HG03575 (cell line): ENCODE data around the gene C1QTNF9B.
"Not testable (repeated sequence)": the region's sequence is repeated elsewhere in the genome, so short reads cannot be mapped to it uniquely, and the experiment has no call there.

Experiments used
- ATAC-seq: cut with Tn5 transposase; IDR thresholded peaks from one replicate; pipeline ENCODE4 v1.9.1; 2021; ENCODE audit not compliant: unreplicated experiment, insufficient number of reproducible peaks, low FRiP score; ENCODE audit errors: extremely low read depth

The C1QTNF9B gene

GRCh38 chr13:23897452-23897919 lies at the start of gene C1QTNF9B:
Gene C1QTNF9B (minus strand): TSS chr13:23897502.
- not testable (repeated sequence) for ATAC-seq

- no peak for ATAC-seq
These were observed 49.6 kb upstream of the C1QTNF9B start for GRCh38 chr13:23946900-23947299.

- no peak for ATAC-seq
These were observed 48.8 kb upstream of the C1QTNF9B start for GRCh38 chr13:23946067-23946466.

GRCh38 chr13:23945612-23946011 lies 48.3 kb upstream of the C1QTNF9B start:
- no peak for ATAC-seq

GRCh38 chr13:23941211-23941610 lies 43.9 kb upstream of the C1QTNF9B start:
- no peak for ATAC-seq

GRCh38 chr13:23939666-23940065 lies 42.4 kb upstream of the C1QTNF9B start:
- not testable (repeated sequence) for ATAC-seq

- ATAC-seq, result no peak
These were observed 37.2 kb upstream of the C1QTNF9B start for GRCh38 chr13:23934520-23934919.

GRCh38 chr13:23928985-23929384 lies 31.7 kb upstream of the C1QTNF9B start:
- ATAC-seq, result no peak

GRCh38 chr13:23923031-23923430 lies 25.7 kb upstream of the C1QTNF9B start:
- ATAC-seq, result no peak

- ATAC-seq, result no peak
These were observed 25.0 kb upstream of the C1QTNF9B start for GRCh38 chr13:23922005-23922932.

GRCh38 chr13:23921451-23921888 lies 24.2 kb upstream of the C1QTNF9B start:
- ATAC-seq, result no peak

GRCh38 chr13:23919006-23919405 lies 21.7 kb upstream of the C1QTNF9B start:
- no peak for ATAC-seq

GRCh38 chr13:23918208-23918607 lies 20.9 kb upstream of the C1QTNF9B start:
- no peak for ATAC-seq

GRCh38 chr13:23915308-23915707 lies 18.0 kb upstream of the C1QTNF9B start:
- no peak for ATAC-seq

- ATAC-seq, result no peak
These were observed 15.2 kb upstream of the C1QTNF9B start for GRCh38 chr13:23912469-23912868.

GRCh38 chr13:23909606-23910005 lies 12.3 kb upstream of the C1QTNF9B start:
- no peak for ATAC-seq

- no peak for ATAC-seq
These were observed 8.5 kb upstream of the C1QTNF9B start for GRCh38 chr13:23905766-23906165.

- no peak for ATAC-seq
These were observed 6.6 kb upstream of the C1QTNF9B start for GRCh38 chr13:23903906-23904280.

GRCh38 chr13:23902975-23903905 lies 5.9 kb upstream of the C1QTNF9B start:
- ATAC-seq, result no peak

GRCh38 chr13:23901365-23901764 lies 4.1 kb upstream of the C1QTNF9B start:
- ATAC-seq, result no peak
